HEK293 (cell line): ENCODE data around the gene KPNA4.

Experiments used
- CTCF ChIA-PET: fragments of 350-600 bp; formaldehyde crosslinking; extraction: SDS; loops from one replicate; lab custom pipeline; 2021; ENCODE audit warnings: antibody characterized with exemption; lab: Yijun Ruan, JAX
- POLR2A ChIA-PET: fragments of 300-600 bp; formaldehyde crosslinking; extraction: SDS; loops from one replicate; lab custom pipeline; 2020; ENCODE audit warnings: antibody characterized with exemption, inconsistent platforms; lab: Yijun Ruan, JAX
- H3K27ac ChIP-seq: fragments of 200-500 bp; sonication (Bioruptor generic); 2 replicates; pipeline ENCODE4 v1.5.1; 2014; ENCODE audit warnings: low read depth, low read length, control low read depth, inconsistent platforms; ENCODE audit errors: extremely low read depth
- H3K36me3 ChIP-seq, 2 experiments: fragments of 200-500 bp in 1 of 2; sonication (Bioruptor generic) in 1 of 2; 1 replicate in 1 of 2; 2 replicates in 1 of 2; pipeline ENCODE4 v1.5.1; 2014 to 2017; ENCODE audit warnings: inconsistent platforms in 2 of 2, low read length in 2 of 2; ENCODE audit not compliant: control insufficient read depth in 2 of 2, insufficient read depth in 1 of 2
- H3K4me1 ChIP-seq: fragments of 200-500 bp; sonication (Bioruptor generic); 2 replicates; pipeline ENCODE4 v1.5.1; 2014; ENCODE audit warnings: mild to moderate bottlenecking, low read length, inconsistent platforms; ENCODE audit not compliant: control insufficient read depth, insufficient read depth
- H3K4me3 ChIP-seq: 2 replicates; pipeline ENCODE4 v1.5.1; 2011; ENCODE audit warnings: low read depth, mild to moderate bottlenecking, control low read depth, low read length, moderate library complexity
- H3K9me3 ChIP-seq: fragments of 200-500 bp; sonication (Bioruptor generic); 2 replicates; pipeline ENCODE4 v1.5.1; 2014; ENCODE audit warnings: low read depth, low read length, inconsistent platforms; ENCODE audit not compliant: control insufficient read depth, insufficient read depth
- CTCF ChIP-seq: fragments of 450-650 bp; formaldehyde crosslinking; IDR thresholded peaks from 2 replicates; pipeline ENCODE4 v1.5.1; 2016; ENCODE audit warnings: missing biosample characterization, missing genetic modification characterization
- GLIS1 ChIP-seq: fragments of 450-650 bp; formaldehyde crosslinking; IDR thresholded peaks from 2 replicates; pipeline ENCODE4 v1.5.1; 2016; ENCODE audit warnings: missing biosample characterization, missing genetic modification characterization
- HIC1 ChIP-seq: fragments of 450-650 bp; formaldehyde crosslinking; IDR thresholded peaks from 2 replicates; pipeline ENCODE4 v1.5.1; 2016; ENCODE audit warnings: missing biosample characterization, missing genetic modification characterization
- HOXA7 ChIP-seq: sonication (generic); formaldehyde crosslinking; IDR thresholded peaks from 2 replicates; pipeline ENCODE4 v1.8.1; 2022; ENCODE audit warnings: missing genetic modification reagents, borderline replicate concordance
- SP7 ChIP-seq: fragments of 450-650 bp; formaldehyde crosslinking; IDR thresholded peaks from 2 replicates; pipeline ENCODE4 v1.5.1; 2016; ENCODE audit warnings: missing biosample characterization, missing genetic modification characterization
- TCF7L2 ChIP-seq: IDR thresholded peaks from 2 replicates; pipeline ENCODE4 v1.6.1; 2011; ENCODE audit warnings: low read depth, mild to moderate bottlenecking, inconsistent platforms, low read length, moderate library complexity, borderline replicate concordance
- WT1 ChIP-seq: fragments of 450-650 bp; formaldehyde crosslinking; IDR thresholded peaks from 2 replicates; pipeline ENCODE4 v1.5.1; 2016; ENCODE audit warnings: missing biosample characterization, missing genetic modification characterization
- ZBTB17 ChIP-seq: fragments of 450-650 bp; formaldehyde crosslinking; IDR thresholded peaks from 2 replicates; pipeline ENCODE4 v1.5.1; 2016; ENCODE audit warnings: missing biosample characterization, missing genetic modification characterization
- ZBTB48 ChIP-seq: fragments of 450-650 bp; formaldehyde crosslinking; IDR thresholded peaks from 2 replicates; pipeline ENCODE4 v1.5.1; 2016; ENCODE audit warnings: missing biosample characterization, missing genetic modification characterization
- ZFP37 ChIP-seq: fragments of 450-650 bp; formaldehyde crosslinking; IDR thresholded peaks from 2 replicates; pipeline ENCODE4 v1.5.1; 2016; ENCODE audit warnings: missing biosample characterization, missing genetic modification characterization
- ZNF114 ChIP-seq: fragments of 450-650 bp; formaldehyde crosslinking; IDR thresholded peaks from 2 replicates; pipeline ENCODE4 v1.5.0; 2017; ENCODE audit warnings: missing biosample characterization, missing genetic modification characterization
- ZNF19 ChIP-seq: fragments of 450-650 bp; formaldehyde crosslinking; IDR thresholded peaks from 2 replicates; pipeline ENCODE4; 2016; ENCODE audit warnings: missing biosample characterization, missing genetic modification characterization, low read depth
- ZNF239 ChIP-seq: fragments of 450-650 bp; formaldehyde crosslinking; IDR thresholded peaks from 2 replicates; pipeline ENCODE4 v1.5.1; 2016; ENCODE audit warnings: missing biosample characterization, missing genetic modification characterization
- ZNF26 ChIP-seq: fragments of 450-650 bp; formaldehyde crosslinking; IDR thresholded peaks from 2 replicates; pipeline ENCODE4 v1.5.1; 2016; ENCODE audit warnings: missing biosample characterization, missing genetic modification characterization
- ZNF37A ChIP-seq: fragments of 450-650 bp; IDR thresholded peaks from 2 replicates; pipeline ENCODE4 v1.5.1; 2018; ENCODE audit warnings: missing biosample characterization, missing genetic modification characterization
- ZNF398 ChIP-seq: fragments of 450-650 bp; formaldehyde crosslinking; IDR thresholded peaks from 2 replicates; pipeline ENCODE4 v1.5.1; 2017; ENCODE audit warnings: missing biosample characterization, missing genetic modification characterization
- ZNF426 ChIP-seq: fragments of 450-650 bp; formaldehyde crosslinking; IDR thresholded peaks from 2 replicates; pipeline ENCODE4 v1.5.1; 2017; ENCODE audit warnings: missing biosample characterization, missing genetic modification characterization, mild to moderate bottlenecking, inconsistent platforms, moderate library complexity
- ZNF488 ChIP-seq: fragments of 450-650 bp; formaldehyde crosslinking; IDR thresholded peaks from 2 replicates; pipeline ENCODE4 v1.5.1; 2016; ENCODE audit warnings: missing biosample characterization, missing genetic modification characterization
- ZNF530 ChIP-seq: fragments of 450-650 bp; formaldehyde crosslinking; IDR thresholded peaks from 2 replicates; pipeline ENCODE4 v1.5.1; 2016; ENCODE audit warnings: low read depth, missing biosample characterization, missing genetic modification characterization
- ZNF548 ChIP-seq: fragments of 450-650 bp; formaldehyde crosslinking; IDR thresholded peaks from 2 replicates; pipeline ENCODE4 v1.5.1; 2016; ENCODE audit warnings: missing biosample characterization, missing genetic modification characterization
- ZNF571 ChIP-seq: fragments of 450-650 bp; formaldehyde crosslinking; IDR thresholded peaks from 2 replicates; pipeline ENCODE4 v1.5.0; 2017; ENCODE audit warnings: missing biosample characterization, missing genetic modification characterization
- ZNF596 ChIP-seq: fragments of 450-650 bp; IDR thresholded peaks from 2 replicates; pipeline ENCODE4 v1.5.0; 2018; ENCODE audit warnings: missing biosample characterization, mild to moderate bottlenecking, missing genetic modification characterization, moderate library complexity
- ZNF623 ChIP-seq: fragments of 450-650 bp; formaldehyde crosslinking; IDR thresholded peaks from 2 replicates; pipeline ENCODE4 v1.5.1; 2016; ENCODE audit warnings: missing biosample characterization, missing genetic modification characterization
- ZNF654 ChIP-seq: fragments of 450-650 bp; formaldehyde crosslinking; IDR thresholded peaks from 2 replicates; pipeline ENCODE4 v1.5.1; 2016; ENCODE audit warnings: low read depth, missing biosample characterization, missing genetic modification characterization
- ZNF692 ChIP-seq: fragments of 450-650 bp; formaldehyde crosslinking; IDR thresholded peaks from 2 replicates; pipeline ENCODE4 v1.5.1; 2016; ENCODE audit warnings: missing biosample characterization, missing genetic modification characterization
- ZNF837 ChIP-seq: fragments of 450-650 bp; formaldehyde crosslinking; IDR thresholded peaks from 2 replicates; pipeline ENCODE4 v1.5.1; 2016; ENCODE audit warnings: missing biosample characterization, missing genetic modification characterization
- ZNF843 ChIP-seq: fragments of 450-650 bp; formaldehyde crosslinking; IDR thresholded peaks from 2 replicates; pipeline ENCODE4 v1.5.1; 2016; ENCODE audit warnings: missing biosample characterization, missing genetic modification characterization
- ZSCAN16 ChIP-seq: fragments of 450-650 bp; formaldehyde crosslinking; IDR thresholded peaks from 2 replicates; pipeline ENCODE4 v1.5.1; 2016; ENCODE audit warnings: missing biosample characterization, missing genetic modification characterization

Gene KPNA4

GRCh38 chr3:160565442-160566403 is at the start of gene KPNA4:
TSS of gene KPNA4 (minus strand) at chr3:160565571. CDS start at chr3:160565282, 289 bp downstream.
- Histone ChIP-seq H3K9me3 (no peaks in the 10 kb centered on the region), H3K36me3 (peaks cover 0 to 17% of the 10 kb centered on the region in 2 experiments; a peak in 1 of 3 replicates), H3K4me1 (peaks cover 5% of the 10 kb centered on the region; the same call in 1 of the 2 replicates), H3K4me3 (peak within 1 kb of the TSS; percentile 77), H3K27ac (peak within 1 kb of the TSS; percentile 87)
- ChIA-PET POLR2A (interaction anchor here (0.6 to 2.5 kb wide), 3 partner anchors 61 to 166 kb away, joined by 3 to 13 read pairs (median 4); partner anchors contain the start of genes SMC4 and TRIM59), CTCF (no interaction called here)
- TF ChIP-seq ZBTB48 (tag by site-specific recombination) = peak; percentile 44; the same call in 1 of the 2 replicates
- TF ChIP-seq ZNF530 = no peak
- TF ChIP-seq ZNF843 (tag by site-specific recombination) = 0 out of 2 replicates have a peak, but pooled peaks have one; percentile 40
- no peak for TF ChIP-seq ZSCAN16
- no peak for TF ChIP-seq ZNF837 (tag by site-specific recombination)
- TF ChIP-seq ZBTB17 (tag by site-specific recombination) = peak; percentile 63; the same call in 1 of the 2 replicates
- TF ChIP-seq ZNF548 (tag by site-specific recombination) = no peak
- TF ChIP-seq ZNF488 (tag by site-specific recombination) = no peak
- no peak for TF ChIP-seq GLIS1 (tag by site-specific recombination)
- no peak for TF ChIP-seq ZNF571
- no peak for TF ChIP-seq ZNF654 (tag by site-specific recombination)
- no peak for TF ChIP-seq WT1 (tag by site-specific recombination)
- TF ChIP-seq ZNF692 (tag by site-specific recombination) = peak; percentile 68; the same call in 1 of the 2 replicates
- TF ChIP-seq ZNF239 = no peak
- peak; percentile 97 for TF ChIP-seq ZFP37 (tag by site-specific recombination)
- no peak for TF ChIP-seq ZNF426
- no peak for TF ChIP-seq CTCF (tag by site-specific recombination)
- no peak for TF ChIP-seq ZNF37A (tag by site-specific recombination)
- TF ChIP-seq HOXA7 (CRISPR knock-in tag) = no peak
- peak; percentile 36; the same call in 1 of the 2 replicates for TF ChIP-seq HIC1 (tag by site-specific recombination)
- peak; percentile 58 for TF ChIP-seq ZNF398
- no peak for TF ChIP-seq ZNF26 (tag by site-specific recombination)
- TF ChIP-seq ZNF596 (tag by site-specific recombination) = no peak
- no peak for TF ChIP-seq ZNF623 (tag by site-specific recombination)
- no peak for TF ChIP-seq ZNF114
- no peak for TF ChIP-seq TCF7L2
- TF ChIP-seq ZNF19 (tag by site-specific recombination) = no peak
- peak; percentile 62 for TF ChIP-seq SP7 (tag by site-specific recombination)
